Keratinocyte (primary cell): ENCODE data around the gene ATP1A1. TPM values are rescaled to one million over a fixed set of nuclear protein-coding genes. Genes with fewer than 3 reads are reported as not detected.

Source experiments
- DNase-seq: peaks from one replicate; pipeline ENCODE4 v3.0.0-alpha.2; 2011; ENCODE audit warnings: low read depth, missing footprints, low spot score
- FAIRE-seq: peaks from 2 replicates; lab custom pipeline; 2011; peaks lifted over from hg19 to GRCh38; lab: Jason Lieb, UNC
- H2AFZ ChIP-seq: 2 replicates; pipeline ENCODE4 v1.6.0; 2012; ENCODE audit warnings: low read length, control low read depth, inconsistent platforms; ENCODE audit not compliant: control insufficient read depth
- H3K27ac ChIP-seq: 2 replicates; pipeline ENCODE4 v1.5.1; 2011; ENCODE audit warnings: low read length; ENCODE audit not compliant: control insufficient read depth, insufficient read depth
- H3K27me3 ChIP-seq: 3 replicates; pipeline ENCODE4 v1.6.0; 2011; ENCODE audit warnings: low read length; ENCODE audit not compliant: control insufficient read depth, insufficient read depth; ENCODE audit errors: extremely low read depth
- H3K36me3 ChIP-seq, 2 experiments: 2 replicates in 1 of 2; 3 replicates in 1 of 2; pipeline ENCODE4 v1.5.1; 2011; ENCODE audit warnings: low read length in 2 of 2, mild to moderate bottlenecking in 1 of 2; ENCODE audit not compliant: control insufficient read depth in 2 of 2, insufficient read depth in 2 of 2; ENCODE audit errors: extremely low read depth in 1 of 2
- H3K4me1 ChIP-seq: 3 replicates; pipeline ENCODE4 v1.5.1; 2011; ENCODE audit warnings: low read length; ENCODE audit not compliant: control insufficient read depth, insufficient read depth; ENCODE audit errors: extremely low read depth
- H3K4me2 ChIP-seq: 3 replicates; pipeline ENCODE4 v1.6.0; 2011; ENCODE audit warnings: low read depth, low read length; ENCODE audit not compliant: control insufficient read depth, insufficient read depth; ENCODE audit errors: extremely low read depth
- H3K4me3 ChIP-seq, 3 experiments: fragments of 200-600 bp in 1 of 3; sonication (generic) in 1 of 3; 2 replicates in 2 of 3; 3 replicates in 1 of 3; pipeline ENCODE4 v1.5.1; 2011 to 2016; ENCODE audit warnings: low read length in 3 of 3, mild to moderate bottlenecking in 3 of 3, control low read depth in 2 of 3, inconsistent platforms in 1 of 3, low read depth in 1 of 3, mixed read lengths in 1 of 3, mixed run types in 1 of 3, moderate library complexity in 1 of 3; ENCODE audit not compliant: control insufficient read depth in 2 of 3, insufficient read depth in 2 of 3; ENCODE audit errors: extremely low read depth in 1 of 3
- H3K79me2 ChIP-seq: 2 replicates; pipeline ENCODE4 v1.6.0; 2012; ENCODE audit warnings: low read length; ENCODE audit not compliant: control insufficient read depth, insufficient read depth
- H3K9ac ChIP-seq: 3 replicates; pipeline ENCODE4 v1.6.0; 2011; ENCODE audit warnings: low read length; ENCODE audit not compliant: control insufficient read depth, insufficient read depth; ENCODE audit errors: extremely low read depth
- H3K9me1 ChIP-seq: 3 replicates; pipeline ENCODE4 v1.6.0; 2011; ENCODE audit warnings: low read length; ENCODE audit not compliant: control insufficient read depth, insufficient read depth; ENCODE audit errors: extremely low read depth
- H3K9me3 ChIP-seq: 2 replicates; pipeline ENCODE4 v1.5.1; 2012; ENCODE audit warnings: low read depth, low read length; ENCODE audit not compliant: control insufficient read depth
- H4K20me1 ChIP-seq: 3 replicates; pipeline ENCODE4 v1.6.0; 2011; ENCODE audit warnings: low read length; ENCODE audit not compliant: control insufficient read depth, insufficient read depth; ENCODE audit errors: extremely low read depth
- EZH2 ChIP-seq: IDR thresholded peaks from one replicate; pipeline ENCODE4 v1.6.1; 2012; ENCODE audit warnings: inconsistent platforms, mild to moderate bottlenecking, low read length, moderate library complexity
- dilution Hi-C: fragments of 300-500 bp; cut with MboI; formaldehyde crosslinking; loops from one replicate; pipeline ENCODE4 v1.7.0; 2020; ENCODE audit warnings: low sequenced_read_pairs; ENCODE audit not compliant: extremely low pct_ligation_motif_present
- polyA plus RNA-seq, 5 experiments: library from polyadenylated mRNA; depleted of rRNA in 3 of 5; stranded (reverse) in 3 of 5; stranded (forward) in 1 of 5; unstranded in 1 of 5; fragments of >200 nt; gene quantifications; 1 replicate in 1 of 5; 2 replicates in 3 of 5; 3 replicates in 1 of 5; pipeline versions ENCODE4 v1.2.1 to v1.2.3, GENCODE V29; 2011 to 2012; ENCODE audit warnings: missing spikeins in 2 of 5, low read depth in 1 of 5, low replicate concordance in 1 of 5
- small RNA-seq, 3 experiments: library from RNA; depleted of rRNA; stranded (forward); fragments of <200 nt; gene quantifications; one replicate each; pipeline ENCODE3, GENCODE V24; 2012; ENCODE audit warnings: low read depth in 3 of 3, low replicate concordance in 1 of 3; ENCODE audit not compliant: insufficient read length in 3 of 3
- TF ChIP-seq, protein P1 (sequence below), 3 experiments: IDR thresholded peaks in 1 of 3; conservative IDR thresholded peaks in 1 of 3; optimal IDR thresholded peaks in 1 of 3; 2 replicates in 2 of 3; 3 replicates in 1 of 3; pipeline versions ENCODE3 to v1.5.1; 2011; ENCODE audit warnings: low read length in 3 of 3, mild to moderate bottlenecking in 3 of 3, moderate library complexity in 2 of 3, control low read depth in 1 of 3, inconsistent platforms in 1 of 3; ENCODE audit not compliant: insufficient read depth in 2 of 3; ENCODE audit errors: extremely low read depth in 1 of 3

Gene ATP1A1
- polyA plus RNA-seq, 1 donor (not counting 4 experiments of a cell fraction or from before 2014, with no cell fraction given), result 357 TPM

GRCh38 chr1:116453906-116454305 is 80.9 kb downstream of the ATP1A1 start:
- DNase-seq (no peak), FAIRE-seq (no peak)
- no peak for TF ChIP-seq EZH2
- TF ChIP-seq, protein P1, sequence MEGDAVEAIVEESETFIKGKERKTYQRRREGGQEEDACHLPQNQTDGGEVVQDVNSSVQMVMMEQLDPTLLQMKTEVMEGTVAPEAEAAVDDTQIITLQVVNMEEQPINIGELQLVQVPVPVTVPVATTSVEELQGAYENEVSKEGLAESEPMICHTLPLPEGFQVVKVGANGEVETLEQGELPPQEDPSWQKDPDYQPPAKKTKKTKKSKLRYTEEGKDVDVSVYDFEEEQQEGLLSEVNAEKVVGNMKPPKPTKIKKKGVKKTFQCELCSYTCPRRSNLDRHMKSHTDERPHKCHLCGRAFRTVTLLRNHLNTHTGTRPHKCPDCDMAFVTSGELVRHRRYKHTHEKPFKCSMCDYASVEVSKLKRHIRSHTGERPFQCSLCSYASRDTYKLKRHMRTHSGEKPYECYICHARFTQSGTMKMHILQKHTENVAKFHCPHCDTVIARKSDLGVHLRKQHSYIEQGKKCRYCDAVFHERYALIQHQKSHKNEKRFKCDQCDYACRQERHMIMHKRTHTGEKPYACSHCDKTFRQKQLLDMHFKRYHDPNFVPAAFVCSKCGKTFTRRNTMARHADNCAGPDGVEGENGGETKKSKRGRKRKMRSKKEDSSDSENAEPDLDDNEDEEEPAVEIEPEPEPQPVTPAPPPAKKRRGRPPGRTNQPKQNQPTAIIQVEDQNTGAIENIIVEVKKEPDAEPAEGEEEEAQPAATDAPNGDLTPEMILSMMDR (optimal IDR thresholded peaks at IDR 0.05 in 1 of 3, IDR thresholded peaks at IDR 0.05 in 1 of 3, conservative IDR thresholded peaks at IDR 0.05 in 1 of 3; ENCODE audit: extremely low read depth in 1 of 3, insufficient read depth in 2 of 3, low read length in 3 of 3), result no peak
- Histone ChIP-seq H3K27ac (no peak overlapping the region), H3K4me3 (no peak overlapping the region), H3K9me3 (no peaks in the 10 kb centered on the region), H3K36me3 (no peaks in the 10 kb centered on the region), H4K20me1 (no peaks in the 10 kb centered on the region), H2AFZ (no peak overlapping the region), H3K27me3 (no peaks in the 10 kb centered on the region), H3K79me2 (no peaks in the 10 kb centered on the region), H3K4me2 (no peak overlapping the region), H3K4me1 (no peaks in the 10 kb centered on the region), H3K9ac (no peak overlapping the region), H3K9me1 (no peaks in the 10 kb centered on the region)
- dilution Hi-C loops, result no loop called here

Small RNA genes lying within 50 kb of the gene (small RNA-seq; reads per million reads assigned to genes)
- gene RF00019 (0 reads per million in 3 experiments), gene RNU6-817P (0 reads per million in 3 experiments)

Other genes starting within 250 kb of the ATP1A1 start
- gene CD58, start 197.8 kb downstream of the ATP1A1 start, polyA plus RNA-seq, result 15.6 to 38.6 TPM (median 32.6 TPM) in 3 replicates